ENCODE data around the gene DLX3.

The DLX3 gene

DNA sequence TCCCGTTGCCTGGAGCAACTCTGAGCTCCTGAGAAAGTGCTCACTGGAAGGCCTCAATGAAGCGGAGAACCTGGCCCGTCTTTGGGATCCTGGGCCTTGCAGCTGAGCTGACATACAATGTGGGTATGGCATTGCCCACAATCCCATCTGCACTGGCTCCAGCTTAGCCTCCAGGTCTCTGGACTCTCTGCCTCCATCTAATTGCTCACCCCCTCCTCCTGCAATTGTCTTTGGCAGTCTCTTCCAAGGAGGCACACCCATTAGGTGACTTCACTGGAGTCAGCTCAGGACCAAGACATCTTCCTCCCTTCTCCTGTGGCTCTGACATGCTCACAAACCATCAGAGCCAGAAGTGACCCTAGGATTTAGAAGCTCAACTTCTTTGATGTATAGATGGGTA, 24.5 kb downstream of the DLX3 start:
- no peak for DNase-seq

DNA sequence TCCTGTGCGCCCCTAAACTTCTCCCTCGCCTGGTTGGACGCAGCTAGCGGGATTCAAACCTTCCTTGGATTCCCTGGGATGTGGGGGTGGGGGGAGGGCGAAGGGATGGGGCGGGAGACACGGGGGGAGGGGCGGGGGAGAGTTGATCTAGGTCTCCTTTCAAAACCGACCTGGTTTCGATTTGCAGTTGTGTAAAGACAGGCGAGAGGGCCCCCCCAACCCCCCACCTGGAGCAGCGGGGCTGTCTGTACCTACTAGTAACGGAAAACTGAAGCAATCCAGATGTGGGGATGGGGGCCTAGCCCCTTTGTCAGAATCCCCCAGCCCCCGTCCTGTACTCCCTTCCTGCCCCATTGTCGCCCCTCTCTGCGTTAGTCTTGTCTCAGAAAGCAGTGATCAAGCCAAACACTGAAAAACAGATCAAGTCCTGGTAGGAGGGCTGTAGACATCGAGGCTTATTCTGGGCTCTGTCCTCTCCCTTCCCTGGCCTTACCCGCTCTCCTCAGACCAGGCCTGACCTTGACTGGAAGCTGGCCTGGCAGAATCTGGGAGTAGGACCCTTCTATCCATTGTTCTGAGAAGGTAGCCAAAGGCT, 25.1 kb downstream of the DLX3 start:
- DNase-seq, result no peak

DNA sequence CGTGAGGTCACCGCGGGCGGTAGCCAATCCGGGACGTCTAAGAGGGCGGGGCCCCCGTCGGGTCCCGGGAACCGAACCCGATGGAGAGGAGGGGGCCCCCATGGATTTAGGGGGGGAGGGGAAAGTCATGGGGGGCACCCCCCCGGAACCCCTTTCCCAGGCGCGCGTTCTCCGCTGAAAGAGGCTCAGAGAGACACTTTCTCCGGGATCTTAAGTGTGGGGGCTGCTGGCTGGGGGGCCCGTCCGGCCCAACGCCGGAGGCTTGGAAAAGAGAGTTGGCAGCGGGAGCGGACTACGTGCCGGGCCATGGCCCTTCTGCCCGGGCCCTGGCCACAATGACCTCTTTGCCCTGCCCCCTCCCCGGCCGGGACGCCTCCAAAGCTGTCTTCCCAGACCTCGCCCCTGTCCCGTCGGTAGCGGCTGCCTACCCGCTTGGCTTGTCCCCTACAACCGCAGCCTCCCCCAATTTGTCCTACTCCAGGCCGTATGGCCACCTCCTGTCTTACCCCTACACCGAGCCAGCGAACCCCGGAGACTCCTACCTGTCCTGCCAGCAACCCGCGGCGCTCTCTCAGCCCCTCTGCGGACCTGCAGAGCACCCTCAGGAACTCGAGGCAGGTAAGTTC, 25.8 kb downstream of the DLX3 start, which contains the start of gene DLX4:
Gene DLX4, plus strand, starts transcription at position 57 of the 626 bp plus-strand sequence. Its CDS starts 279 bp downstream, at position 336.
- no peak for DNase-seq

DNA sequence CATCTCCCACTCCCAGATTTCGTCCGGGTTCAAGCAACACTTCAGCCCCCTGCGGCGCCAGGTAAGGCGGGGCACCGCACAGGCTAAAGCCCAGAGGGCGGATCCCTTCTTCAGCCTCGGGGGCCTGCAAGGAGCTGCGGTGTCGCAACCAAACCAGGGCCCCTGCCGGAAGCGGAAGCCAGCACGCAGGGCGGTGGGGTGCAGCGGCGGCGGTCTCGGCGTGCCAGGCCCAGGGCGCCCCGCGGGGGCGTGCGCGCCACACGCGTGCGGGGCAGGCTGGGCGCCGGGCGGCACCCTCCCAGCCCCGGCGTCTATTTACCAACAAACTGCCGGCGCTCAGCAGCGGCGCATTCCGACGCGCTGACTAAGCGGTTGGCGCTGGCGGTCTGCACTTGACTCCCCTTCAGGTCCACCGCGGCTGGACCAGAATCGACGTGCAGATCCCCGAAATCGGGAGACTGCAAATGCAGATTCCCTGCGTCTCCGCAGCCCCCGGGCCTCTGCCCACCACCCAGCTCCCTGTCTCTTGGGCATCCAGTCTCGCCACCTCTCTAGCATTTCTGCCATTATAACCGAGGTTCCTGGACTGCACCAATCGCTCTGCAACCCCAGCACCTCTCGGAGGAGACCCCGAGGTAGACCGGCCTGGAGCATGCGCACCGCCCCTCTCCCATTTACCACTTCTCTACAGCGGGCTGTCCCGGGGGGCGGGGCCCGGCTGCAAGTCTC, 26.5 kb downstream of the DLX3 start:
- DNase-seq, result peak; percentile 67

DNA sequence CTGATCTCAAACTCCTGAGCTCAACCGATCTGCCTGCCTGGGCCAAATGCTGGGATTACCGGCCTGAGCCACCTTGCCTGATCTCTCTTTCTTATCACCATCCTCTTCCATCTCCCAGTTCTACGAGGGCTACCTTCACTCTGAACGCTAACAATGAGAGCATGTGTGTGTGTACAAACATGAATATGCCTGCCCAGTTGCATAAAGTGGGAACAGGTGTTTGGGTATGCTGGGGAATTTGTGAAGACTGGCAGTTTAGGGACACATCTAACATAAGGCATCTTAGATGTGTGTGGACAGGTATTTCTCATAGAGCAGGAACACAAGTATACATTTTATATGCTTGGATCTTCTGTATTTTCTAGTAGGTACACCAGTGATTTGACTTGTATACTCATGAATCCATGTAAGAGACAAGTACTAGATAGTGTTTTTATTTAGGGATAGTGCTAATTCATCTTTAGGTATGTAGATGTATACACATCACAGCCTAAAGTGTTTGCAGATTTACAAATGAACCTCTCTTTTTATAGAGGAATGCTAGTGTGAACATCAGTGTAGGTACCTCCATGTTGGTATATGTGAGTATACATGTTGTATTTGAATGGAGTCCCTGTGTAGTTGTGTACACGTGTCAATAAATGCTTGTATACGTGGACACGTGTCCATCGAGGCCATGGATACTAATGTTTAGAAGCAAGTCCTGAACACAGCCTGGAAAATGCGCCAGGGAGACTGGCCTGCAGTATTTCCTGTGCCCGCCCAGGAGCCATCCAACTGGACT, 27.2 kb downstream of the DLX3 start:
- DNase-seq, result no peak

DNA sequence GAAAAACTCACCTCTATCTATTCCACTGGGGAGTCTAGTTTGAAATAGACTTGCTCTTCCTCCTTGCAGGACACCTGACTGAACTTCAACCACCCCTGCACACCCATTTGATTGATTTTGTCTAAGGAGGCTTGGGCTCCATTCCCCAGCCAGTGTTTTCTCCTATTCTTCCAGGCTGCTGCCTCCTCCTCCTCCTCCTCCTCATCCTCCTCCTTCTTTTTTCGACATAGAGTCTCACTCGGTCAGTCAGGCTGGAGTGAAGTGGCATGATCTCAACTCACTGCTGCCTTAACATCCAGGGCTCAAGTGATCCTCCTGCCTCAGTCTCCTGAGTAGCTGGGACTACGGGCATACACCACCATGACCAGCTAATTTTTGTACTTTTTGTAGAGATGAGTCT, 27.8 kb downstream of the DLX3 start:
- no peak for DNase-seq

DNA sequence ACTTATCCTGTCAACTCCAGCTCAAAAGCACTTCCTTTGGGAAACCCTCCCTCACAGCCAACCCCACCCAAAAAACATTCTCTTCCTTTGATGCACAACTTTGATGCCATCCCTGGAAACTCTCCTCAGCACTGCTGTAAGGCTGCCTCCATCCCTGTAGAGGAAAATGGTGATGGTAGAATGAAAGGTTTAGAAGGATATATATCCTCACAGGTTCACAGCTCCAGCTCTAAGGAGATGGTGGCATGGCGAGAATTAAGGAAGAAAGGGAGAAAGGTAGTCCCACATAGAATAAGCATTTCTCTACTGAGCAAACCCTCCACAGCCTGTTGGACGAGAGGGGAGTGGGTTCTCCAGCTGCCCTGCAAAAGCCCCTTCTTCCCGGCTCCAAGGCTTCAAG, 28.3 kb downstream of the DLX3 start:
- DNase-seq, result no peak

DNA sequence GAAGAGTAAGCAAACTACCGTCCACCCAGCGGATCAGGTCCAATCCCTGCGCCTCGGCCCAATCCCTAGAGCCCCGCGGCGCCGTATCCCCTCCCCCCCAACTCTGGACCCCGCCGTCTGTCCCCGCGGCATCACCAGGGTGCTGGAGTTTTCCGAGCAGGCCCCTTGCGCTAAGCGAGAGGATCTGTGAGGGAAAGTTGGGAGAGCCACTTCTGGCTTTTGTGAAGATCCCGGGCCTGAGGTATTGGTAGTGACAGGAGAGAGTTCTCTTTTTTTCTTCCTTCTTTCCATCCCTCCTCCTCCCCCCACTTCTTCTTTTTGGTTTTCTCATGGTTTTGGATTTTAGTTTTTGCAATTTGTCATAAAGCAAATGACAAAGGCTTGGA, 29.5 kb downstream of the DLX3 start:
- no peak for DNase-seq

DNA sequence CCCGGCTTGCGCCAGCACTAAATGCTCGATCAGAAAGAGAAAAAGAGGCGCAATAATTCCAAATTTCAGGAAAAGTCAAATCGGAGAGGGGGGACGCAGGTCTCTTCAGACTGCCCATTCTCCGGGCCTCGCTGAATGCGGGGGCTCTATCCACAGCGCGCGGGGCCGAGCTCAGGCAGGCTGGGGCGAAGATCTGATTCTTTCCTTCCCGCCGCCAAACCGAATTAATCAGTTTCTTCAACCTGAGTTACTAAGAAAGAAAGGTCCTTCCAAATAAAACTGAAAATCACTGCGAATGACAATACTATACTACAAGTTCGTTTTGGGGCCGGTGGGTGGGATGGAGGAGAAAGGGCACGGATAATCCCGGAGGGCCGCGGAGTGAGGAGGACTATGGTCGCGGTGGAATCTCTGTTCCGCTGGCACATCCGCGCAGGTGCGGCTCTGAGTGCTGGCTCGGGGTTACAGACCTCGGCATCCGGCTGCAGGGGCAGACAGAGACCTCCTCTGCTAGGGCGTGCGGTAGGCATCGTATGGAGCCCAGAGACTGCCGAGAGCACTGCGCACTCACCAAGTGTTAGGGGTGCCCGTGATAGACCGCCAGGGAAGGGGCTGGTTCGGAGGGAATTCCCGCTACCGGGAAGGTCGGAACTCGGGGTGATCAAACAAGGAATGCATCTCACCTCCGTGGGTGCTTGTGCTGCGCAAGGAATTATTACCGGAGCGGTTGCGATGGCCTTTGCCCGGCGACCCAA, 30.1 kb downstream of the DLX3 start:
- peak; percentile 43 for DNase-seq

DNA sequence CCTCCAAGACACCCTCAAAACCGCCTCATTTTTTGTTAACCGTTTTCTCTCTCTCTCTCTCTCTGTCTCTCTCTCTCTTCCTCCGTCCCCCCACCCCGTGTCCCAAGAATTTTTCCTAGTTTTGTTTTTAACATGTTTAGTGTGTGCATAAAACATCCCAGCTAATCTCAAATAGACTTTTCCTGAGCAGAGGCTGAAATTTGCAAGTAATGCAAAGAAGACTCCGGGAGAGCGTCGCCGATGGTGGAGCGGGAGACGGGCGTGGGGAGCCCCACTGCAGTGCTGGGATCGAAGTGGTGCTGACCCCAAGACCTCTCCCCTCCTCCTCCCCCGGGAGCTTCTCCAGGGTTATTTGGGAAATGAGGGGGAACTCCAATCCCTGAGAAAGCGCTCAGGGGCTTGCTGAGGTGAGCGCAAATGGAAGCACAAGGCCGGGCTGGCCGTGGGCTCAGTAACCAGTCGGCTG, 30.7 kb downstream of the DLX3 start:
- no peak for DNase-seq

DNA sequence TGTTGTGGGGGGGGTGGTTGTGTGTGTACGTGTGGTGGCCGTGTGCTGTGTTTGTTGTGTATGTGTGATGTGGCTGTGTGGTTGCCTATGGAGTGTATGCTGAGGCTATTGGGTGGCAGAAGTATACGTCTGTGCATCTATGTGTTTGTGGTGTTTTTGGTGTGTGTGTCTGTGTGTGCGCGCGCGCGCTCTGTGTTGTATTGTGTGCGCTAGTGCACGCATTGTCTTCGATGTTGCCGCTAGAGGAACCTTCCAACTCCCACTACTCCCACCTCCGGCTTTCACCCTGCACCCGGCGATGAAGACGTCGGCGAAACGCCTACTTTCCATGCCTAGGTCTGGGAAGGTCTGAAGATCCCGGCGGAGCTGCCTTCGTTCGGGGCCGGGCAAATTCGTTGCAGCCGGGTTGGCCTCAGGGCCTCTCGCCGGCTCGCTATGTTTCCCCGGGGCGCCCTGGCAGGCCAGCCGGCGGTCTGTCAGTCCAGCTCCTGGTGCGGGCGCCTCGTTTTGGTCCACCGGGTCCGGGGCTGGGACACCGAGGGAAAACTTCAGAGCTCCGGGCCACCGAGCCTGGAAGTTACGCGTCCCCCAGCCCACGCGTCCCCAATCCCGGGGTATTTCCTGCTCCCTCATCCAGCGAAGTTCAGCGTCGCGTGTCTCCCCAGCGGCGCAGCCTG, 31.3 kb downstream of the DLX3 start:
- DNase-seq, result no peak

DNA sequence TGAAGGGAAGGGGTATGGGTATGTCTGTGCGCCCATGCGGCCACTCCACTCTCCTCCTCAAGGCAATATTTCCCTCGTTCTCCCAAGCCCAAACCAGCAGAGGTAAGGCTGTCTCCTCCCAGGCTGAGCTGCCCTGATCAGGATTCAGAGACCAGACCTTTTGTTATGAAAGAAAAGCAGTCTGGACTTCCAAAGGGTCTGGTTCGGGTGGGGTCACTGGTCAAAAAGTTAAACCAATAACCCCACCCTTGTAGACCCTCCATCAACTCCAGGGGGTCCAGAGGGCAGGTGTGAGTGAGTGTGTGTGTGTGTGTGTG, 31.8 kb downstream of the DLX3 start:
- DNase-seq, result no peak

DNA sequence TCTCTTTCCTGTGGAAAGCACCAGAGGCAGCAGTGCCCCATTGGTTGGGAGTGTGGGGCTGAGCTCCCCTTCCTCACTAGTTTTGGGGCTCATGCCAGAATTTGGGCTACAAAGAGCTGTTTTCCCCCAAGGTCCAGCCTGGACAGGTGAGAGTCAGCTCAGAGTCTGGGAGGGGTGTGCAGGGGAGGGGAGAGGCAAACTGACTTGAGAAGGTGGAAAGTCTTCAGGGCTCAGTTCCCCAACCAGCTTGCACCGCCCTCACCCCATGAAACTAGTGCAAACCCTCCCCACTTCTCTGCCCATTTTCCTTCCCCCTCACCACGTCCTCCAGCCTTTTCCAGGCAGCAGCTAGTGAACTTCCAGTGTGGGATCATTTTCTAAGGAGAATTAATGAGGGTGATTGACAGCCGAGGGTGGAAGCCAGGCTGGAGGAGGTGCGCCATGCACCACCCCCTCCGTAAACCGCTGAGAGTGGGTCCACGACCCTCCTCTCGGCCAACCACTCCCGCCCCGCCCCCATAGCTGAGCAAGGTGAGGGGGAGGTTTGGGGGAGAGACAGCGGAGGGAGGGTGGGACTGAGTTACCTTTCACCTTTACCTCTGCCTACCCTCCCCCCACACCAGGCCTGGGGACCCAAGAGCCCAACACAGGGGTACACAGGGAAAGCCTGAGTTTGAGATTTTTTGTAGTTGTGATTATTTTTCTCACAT, 32.3 kb downstream of the DLX3 start:
- DNase-seq, result no peak

DNA sequence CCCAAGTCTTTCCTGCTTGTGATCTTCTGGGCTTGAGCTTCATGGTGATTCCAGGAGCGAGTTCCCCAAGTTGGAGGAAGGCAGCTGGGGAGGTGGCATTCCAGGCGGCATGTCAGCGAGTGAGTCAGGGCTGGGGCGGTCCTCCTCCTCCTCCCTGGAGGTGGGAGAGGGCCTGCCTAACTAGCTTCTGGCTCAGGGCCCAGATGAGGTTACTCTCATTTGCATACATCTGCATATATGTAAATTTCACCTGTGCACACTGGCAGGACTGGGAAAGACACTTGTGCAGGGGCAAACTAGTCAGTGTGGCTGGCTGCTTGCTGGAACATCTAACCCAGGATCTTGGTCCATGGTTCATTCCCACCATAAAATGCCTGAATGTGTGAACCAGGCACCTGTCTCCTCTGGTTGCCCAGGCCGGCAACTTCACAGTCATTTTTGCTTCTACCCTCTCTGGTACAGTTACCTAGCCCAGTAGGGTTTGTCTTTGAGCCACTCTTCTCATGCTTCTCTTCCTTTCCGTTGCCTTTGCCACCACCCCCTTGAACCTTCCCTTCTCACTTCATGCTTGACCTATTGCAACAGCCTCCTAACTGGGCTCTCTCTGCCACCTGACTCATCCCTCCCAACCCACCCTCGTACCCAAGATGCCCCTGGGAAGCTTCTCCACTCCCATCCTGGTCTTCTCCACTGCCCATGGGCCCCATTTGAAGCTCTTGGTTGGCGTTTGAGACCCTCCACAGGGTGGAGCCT, 35.7 kb downstream of the DLX3 start:
- DNase-seq, result no peak

DNA sequence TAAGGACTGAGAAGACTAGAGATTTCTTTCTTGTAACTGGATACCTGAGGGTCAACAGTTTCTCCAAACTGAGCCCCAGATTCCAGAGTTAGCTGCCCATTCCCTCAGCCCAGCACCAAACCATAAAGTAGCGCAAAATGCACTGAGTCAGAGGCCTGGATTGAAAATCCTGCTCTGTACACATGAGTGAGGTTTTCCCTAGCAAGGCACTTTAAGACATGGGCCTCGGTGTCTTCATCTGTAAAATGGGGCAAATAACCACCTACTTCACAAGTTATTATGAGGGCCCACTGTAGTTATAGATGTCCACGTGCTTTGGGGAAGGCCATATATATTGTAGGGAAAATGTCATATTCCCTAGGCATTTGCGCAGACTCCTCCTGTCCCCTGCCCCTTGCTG, 36.3 kb downstream of the DLX3 start:
- DNase-seq, result no peak

DNA sequence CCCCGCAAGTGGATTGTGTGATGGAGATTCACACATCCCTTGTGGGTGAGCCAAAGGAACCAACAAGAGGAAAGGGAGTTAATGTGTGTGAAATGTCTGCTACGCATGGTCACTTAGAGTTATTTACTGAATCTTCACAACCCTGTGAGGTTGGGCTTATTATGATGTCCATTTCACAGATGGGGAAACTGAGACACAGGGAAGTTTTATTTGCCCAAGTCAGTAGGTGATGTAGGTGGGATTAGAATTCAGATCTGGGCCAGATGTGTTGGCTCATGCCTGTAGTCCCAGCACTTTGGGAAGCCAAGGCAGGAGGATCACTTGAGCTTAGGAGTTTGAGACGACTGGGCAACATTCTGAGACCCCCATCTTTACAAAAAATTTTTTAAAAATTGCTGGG, 37.7 kb downstream of the DLX3 start:
- no peak for DNase-seq

DNA sequence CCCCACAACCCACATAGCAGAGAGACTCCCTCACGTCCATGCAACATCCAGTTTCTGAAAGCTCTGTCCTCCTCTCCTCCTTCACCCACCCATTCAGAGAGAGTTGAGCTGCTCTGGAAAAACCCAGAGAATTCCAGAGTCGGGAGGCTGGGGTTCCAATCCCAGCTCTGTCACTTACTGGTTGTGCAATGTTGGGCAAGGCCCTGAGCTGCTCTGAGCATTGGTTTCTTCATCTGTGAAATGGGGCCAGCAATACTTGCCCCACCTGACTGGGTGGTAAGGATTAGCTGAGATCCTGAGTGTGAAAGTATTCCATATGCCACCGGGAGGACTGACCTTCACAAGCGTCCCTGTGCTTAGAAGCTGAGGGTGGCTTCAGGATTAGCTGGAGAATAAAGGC, 38.2 kb downstream of the DLX3 start:
- DNase-seq, result no peak

DNA sequence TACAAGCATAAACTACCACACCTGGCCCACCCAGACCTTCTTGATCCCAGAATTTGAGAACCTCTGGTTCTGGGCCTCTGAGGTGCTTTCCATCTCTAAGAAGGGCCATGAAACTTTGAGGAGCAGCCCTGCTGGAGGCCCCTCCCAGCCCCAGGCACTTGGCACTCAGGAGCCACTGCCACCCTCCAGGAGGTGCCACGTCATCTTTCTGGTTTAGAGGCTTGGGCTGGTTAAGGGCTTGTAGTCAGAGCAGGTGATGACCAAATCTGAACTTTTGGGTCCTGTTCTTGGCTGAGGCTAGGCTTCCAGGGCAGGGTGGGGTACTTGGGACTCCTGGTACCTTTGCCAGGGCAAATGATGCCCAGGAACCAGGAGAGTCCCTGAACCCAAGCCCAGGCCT, 39.9 kb downstream of the DLX3 start:
- no peak for DNase-seq

DNA sequence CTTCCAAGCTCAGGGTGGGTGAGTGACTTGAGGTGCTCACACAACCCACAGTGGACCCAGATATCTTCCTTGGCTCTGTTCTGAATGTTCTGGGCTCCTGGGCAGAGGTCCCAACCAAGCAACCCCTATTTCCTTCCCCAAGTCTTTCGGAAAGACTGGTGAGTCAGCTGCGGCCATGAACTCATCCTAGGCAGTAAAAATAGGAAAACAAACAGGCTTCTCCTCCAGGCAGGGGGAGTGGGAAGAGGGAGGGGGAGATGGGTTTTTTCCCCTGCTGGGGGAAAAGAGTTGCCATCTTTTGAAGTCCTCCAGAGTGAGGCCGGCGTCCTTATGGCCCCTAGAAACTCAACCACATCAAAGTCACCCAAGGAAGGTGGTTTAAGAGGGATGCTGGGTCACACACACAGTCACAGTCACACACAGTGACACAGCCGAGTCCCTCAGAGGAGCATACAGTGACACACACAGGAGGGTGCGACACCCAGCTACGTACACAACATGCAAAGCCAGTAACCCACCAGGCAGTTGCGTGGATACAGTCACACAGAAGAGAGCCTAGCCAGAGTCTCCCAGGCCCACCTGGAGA, 42.0 kb downstream of the DLX3 start:
- no peak for DNase-seq

DNA sequence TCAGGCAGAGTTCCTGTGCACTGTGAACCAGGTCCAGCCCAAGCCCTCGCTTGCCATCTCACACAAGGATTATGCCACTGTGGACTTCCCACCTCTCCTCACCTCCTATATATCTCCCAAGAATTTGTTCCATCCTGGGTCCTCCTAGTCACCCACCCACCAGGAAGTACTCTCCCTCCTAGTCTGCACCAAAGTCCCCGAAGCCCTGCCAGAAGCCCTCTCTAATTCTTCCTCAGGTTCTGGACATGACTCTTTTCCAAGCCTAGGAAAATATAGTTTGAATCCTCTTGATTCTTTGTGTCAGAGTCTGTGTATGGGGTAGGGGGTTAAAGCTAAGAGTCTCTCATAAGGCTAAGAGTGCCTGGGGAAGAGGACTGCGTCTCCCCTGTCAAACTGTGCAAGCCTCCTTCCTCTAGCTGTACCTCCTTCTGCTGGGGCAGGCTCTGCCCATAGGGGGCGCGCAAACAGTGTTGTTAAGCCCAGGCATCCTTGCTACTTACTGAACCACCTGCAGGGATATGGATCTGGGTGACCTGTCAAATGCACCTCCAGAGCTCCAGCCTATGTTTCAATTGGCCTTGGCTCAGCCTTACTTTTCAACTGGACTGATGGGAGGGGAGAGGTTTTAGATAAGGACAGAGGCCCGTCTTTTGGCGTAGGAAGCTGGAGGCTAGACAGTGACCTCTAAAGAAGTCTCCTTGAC, 42.7 kb downstream of the DLX3 start:
- peak; percentile 81 for DNase-seq
